ENCODE measurements around the gene FAM219A.
"Not testable (repeated sequence)": the region's sequence is repeated elsewhere in the genome, so short reads cannot be mapped to it uniquely, and the experiment has no call there.

DNA sequence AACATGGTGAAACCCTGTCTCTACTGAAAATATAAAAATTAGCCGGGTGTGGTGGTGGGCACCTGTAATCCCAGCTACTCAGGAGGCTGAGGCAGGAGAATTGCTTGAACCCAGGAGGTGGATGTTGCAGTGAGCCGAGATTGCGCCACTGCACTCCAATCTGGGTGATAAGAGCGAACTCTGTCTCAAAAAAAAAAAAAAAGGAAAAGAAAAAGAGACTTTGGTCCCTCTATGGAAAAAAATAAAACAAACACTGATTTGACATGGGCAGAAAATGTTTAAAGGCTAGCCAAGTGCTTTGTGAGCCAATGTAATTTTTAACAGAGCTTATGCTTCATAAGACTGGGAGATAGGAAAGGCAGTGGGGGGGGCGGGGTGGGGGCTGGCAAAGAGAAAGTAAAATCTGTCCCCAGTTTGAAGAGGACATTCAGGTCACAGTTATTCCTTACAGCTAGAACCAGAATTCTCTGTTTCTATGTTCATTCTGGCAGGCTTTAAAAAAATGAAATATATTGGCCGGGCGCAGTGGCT is 106.2 kb downstream of the FAM219A start:
- TF ChIP-seq TARDBP (IDR thresholded peaks at IDR 0.05); SUZ12 (IDR thresholded peaks at IDR 0.05); FOXM1 (IDR thresholded peaks at IDR 0.05; ENCODE audit: borderline replicate concordance); BHLHE40 (IDR thresholded peaks at IDR 0.05; ENCODE audit: borderline replicate concordance); SP1 (IDR thresholded peaks at IDR 0.05); FOXA1 (IDR thresholded peaks at IDR 0.05); ZNF384 (IDR thresholded peaks at IDR 0.05); ARNT (IDR thresholded peaks at IDR 0.05); FOXK2 (IDR thresholded peaks at IDR 0.05): not testable (repeated sequence)
- TF ChIP-seq, protein P1, sequence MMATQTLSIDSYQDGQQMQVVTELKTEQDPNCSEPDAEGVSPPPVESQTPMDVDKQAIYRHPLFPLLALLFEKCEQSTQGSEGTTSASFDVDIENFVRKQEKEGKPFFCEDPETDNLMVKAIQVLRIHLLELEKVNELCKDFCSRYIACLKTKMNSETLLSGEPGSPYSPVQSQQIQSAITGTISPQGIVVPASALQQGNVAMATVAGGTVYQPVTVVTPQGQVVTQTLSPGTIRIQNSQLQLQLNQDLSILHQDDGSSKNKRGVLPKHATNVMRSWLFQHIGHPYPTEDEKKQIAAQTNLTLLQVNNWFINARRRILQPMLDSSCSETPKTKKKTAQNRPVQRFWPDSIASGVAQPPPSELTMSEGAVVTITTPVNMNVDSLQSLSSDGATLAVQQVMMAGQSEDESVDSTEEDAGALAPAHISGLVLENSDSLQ (IDR thresholded peaks at IDR 0.05), result not testable (repeated sequence)
